ENCODE results near the gene MSRB2.
"Not testable (repeated sequence)": the region's sequence is repeated elsewhere in the genome, so short reads cannot be mapped to it uniquely, and the experiment has no call there.

Gene MSRB2

DNA sequence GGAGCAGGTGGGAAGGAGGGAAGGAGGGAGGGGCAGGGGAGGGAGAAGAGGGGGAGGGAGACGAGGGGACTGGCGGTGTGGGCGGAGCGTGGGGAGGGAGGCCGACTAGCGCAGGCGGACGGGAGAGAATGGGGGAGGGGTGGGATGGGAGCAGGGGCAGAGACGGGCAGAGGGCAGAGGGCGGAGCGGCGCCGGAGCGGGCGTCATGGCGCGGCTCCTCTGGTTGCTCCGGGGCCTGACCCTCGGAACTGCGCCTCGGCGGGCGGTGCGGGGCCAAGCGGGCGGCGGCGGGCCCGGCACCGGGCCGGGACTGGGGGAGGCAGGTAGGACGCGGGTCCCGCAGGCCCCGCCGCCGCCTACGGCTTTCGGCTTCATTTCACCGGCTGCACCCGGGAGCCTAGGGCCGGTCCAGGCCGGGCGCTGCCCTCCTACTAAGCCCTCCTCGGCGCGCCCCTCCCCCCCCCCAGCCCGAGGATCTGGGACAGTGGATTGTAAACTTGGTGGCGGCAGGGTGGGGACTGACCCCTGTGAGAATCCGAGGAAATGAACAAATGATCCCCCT is at the start of gene MSRB2:
Gene MSRB2 (plus strand): TSS at position 176 of the 562 bp plus-strand sequence. CDS start 30 bp downstream, at position 206.
- in situ Hi-C loops (cut with HindIII; ENCODE audit: low sequenced_read_pairs): no loop called here

DNA sequence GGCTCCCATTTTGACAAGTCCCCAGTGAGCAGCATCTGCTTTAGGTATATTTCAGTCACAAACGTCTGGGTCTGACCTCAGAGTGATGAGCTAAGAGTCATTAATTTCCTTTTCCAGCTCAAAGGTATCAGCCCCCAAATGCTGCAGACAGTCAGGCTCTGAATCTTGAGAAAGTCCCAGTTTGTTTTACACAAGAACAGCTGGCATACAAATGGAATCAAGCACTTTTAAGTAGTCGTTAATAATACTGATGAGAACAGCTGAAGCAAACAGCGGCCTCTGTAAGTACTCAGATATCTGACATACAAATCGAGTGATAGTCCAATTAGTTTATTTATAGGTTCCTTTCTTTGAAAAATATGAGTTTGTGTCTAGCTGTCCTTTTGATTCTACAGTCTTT is 49.4 kb upstream of the MSRB2 start:
- in situ Hi-C loops (cut with HindIII; ENCODE audit: low sequenced_read_pairs): no loop called here

DNA sequence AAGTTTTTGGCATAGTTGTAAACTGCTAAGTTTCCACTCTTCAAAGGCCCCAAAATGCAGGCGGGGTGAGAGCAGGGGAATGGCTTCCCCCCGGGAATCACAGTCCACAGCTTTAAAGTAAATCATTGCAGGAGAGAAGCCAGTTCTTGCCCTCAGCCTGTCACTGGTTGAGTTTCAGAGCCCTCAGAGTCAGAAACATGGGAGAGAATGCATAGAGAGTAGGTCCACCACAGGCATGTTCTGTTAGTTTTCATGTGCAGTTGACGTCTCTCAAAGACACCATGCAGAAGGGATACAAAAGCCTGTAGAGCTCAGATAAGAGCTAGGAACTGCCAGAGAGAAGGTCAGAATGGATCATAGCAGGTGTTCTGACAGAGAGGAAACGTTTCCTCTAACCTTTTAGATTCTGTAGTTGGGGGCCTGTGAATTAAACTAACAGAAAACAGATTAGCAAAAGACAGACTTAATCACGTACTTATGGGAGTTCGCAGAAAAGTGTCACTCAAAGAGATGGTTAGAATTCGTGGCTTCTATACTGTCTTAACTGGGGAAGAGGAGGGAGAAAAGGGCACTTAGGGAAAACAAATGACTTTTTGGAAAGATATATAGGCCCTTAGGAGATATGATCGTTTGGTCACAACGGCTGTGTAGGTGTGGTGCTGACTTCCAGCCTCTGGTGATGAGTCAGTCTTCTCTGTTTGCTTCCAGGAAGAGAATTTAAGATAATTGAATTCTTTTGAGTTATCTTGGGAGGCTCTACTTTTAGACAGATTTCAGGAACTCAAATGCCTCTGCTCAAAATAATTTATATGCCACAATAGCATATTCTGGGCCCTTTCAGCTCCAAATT is 48.0 kb upstream of the MSRB2 start:
- in situ Hi-C loops (cut with HindIII; ENCODE audit: low sequenced_read_pairs): no loop called here

DNA sequence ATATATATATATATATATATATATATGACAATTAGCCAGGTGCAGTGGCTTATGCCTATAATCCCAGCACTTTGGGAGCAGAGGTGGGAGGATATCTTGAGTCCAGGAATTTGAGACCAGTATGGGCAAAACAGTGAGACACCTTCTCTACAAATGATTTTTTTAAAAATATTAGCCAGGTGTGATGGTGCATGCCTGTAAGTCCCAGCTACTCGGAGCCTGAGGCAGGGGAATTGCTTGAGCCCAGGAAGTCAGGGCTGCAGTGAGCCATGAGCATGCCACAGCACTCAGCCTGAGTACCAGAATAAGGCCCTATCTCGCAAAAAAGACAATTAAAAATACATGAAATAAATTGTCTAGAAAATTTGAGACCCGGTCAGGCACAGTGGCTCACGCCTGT is 47.2 kb upstream of the MSRB2 start:
- in situ Hi-C loops (cut with HindIII; ENCODE audit: low sequenced_read_pairs): no loop called here

DNA sequence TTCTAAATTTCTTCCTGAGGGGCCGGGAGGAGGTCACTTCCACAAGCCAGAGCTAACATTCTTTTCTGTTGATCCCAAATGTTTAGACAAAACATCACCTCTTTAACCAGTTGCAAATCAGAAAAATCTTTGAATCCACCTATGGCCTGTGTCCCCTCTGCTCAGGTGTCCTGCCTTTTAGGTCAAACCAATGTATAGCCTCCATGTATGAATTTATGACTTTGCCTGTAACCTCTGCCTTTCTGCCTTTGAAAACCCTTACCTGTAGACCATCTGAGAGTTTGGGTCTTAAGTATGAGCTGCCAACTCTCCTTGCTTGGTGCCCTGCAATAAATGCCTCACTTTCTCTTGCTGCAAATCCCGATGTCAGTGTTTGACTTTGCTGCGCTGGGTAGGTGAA is 44.1 kb upstream of the MSRB2 start:
- in situ Hi-C loops (cut with HindIII; ENCODE audit: low sequenced_read_pairs): no loop called here

DNA sequence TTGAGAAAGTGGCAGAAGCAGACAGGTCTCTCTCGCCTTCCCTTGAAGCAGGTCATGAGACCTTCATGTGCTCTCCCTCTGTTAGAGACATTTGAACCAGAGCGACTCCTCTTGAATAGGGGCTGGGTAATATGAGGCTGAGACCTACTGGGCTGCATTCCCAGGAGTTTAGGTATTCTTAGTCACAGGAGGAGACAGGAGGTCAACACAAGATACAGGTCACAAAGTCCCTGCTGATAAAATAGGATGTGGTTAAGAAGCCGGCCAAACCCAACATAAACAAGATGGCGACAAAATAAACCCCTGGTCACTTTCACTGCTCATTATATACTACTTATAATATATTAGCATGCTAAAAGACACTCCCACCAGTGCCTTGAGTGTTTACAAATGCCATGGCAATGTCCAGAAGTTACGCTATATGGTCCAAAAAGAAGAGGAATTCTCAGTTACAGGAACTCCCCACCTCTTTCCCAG is 43.5 kb upstream of the MSRB2 start:
- in situ Hi-C loops (cut with HindIII; ENCODE audit: low sequenced_read_pairs): no loop called here

DNA sequence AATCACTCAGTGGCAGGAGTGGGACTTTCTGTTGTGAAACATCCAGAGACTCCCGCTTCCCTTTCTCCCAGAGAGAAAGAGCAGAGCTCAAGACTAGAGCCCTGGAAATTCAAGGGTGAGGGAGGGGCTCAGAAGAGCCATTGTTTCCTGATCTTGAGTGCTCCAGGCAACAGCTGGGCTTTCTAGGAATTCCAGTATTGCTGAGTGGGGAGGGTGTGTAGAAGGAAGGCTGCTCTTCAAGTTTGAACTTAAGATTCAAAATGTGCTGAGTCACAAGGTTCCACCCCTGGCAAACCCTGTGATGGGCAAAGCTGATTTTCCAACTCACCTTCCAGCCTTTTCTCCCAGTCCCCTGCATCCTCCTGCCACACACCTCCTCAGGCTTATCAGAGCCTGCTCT is 42.3 kb upstream of the MSRB2 start:
- in situ Hi-C loops (cut with HindIII; ENCODE audit: low sequenced_read_pairs): no loop called here

DNA sequence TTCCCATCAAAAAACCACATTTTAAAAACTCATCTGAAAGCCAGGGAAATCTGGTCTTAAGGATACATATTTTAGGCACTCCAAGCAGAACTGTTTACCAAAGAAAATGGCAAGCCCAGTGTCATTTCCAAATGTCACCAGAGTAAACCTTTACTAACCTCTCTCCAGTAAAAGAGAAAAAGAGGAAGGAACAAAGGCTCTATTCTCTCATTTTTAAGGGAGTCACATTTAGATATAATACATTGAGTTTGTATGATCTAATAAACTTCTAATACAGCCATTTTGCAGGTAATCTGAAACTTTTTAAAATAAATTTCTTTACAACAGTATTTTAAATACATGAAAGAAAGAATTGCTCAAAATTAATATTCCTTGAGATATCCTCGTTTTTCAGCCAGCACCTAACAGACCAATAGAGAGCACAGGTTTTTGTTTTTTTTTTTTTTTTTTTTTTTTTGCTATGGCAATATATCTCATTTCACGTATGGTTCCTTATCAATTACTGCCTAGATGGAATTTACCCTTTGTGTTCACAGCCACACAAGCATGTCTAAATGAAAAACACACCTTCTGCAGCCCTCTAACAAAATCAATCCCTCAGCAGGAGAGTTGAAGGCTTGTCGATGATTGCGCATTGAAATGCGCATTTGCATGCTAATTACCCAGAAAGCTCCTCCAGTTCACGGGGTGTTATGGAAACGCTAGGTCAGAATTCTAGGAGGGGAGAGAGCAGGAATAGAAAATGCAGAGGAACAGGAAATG is 39.8 kb upstream of the MSRB2 start:
- in situ Hi-C loops (cut with HindIII; ENCODE audit: low sequenced_read_pairs): no loop called here

DNA sequence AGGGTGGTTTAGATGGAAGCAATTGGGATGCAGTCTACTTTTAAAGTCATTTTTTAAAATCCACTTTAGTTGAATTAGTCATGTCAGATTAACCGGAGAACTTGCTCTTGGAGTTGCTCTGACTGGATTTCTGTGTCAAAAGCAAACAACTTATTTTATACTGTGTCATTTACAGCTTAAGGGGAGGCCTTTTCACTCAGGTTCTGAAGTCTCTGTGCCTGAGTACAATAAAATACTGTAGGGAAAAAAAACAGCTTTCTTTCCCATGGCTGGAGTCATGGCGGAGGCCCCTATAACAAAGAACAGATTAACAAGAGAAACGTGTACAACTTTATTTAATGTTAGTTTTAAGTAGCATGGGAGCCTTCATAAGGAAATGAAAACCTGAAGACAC is 39.2 kb upstream of the MSRB2 start:
- in situ Hi-C loops (cut with HindIII; ENCODE audit: low sequenced_read_pairs): no loop called here

DNA sequence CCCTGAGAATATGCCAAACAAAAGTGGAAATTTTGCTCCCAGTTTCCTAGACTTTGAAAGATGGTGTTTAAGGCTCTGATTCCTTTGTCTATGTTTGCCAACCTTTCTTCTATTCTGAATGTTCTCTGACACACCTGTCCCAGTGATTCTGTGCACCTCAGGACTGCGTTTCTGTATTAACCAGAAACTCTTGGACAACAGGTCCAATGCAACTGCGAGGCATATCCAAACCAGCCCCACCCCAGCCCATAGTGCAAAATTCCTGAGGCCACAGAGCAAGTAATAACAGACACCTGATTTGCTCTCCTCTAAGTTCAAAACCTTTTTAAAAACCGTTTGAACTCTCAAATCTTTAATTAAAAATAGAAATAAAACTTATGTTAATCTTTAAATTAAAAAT is 37.0 kb upstream of the MSRB2 start:
- in situ Hi-C loops (cut with HindIII; ENCODE audit: low sequenced_read_pairs): no loop called here

DNA sequence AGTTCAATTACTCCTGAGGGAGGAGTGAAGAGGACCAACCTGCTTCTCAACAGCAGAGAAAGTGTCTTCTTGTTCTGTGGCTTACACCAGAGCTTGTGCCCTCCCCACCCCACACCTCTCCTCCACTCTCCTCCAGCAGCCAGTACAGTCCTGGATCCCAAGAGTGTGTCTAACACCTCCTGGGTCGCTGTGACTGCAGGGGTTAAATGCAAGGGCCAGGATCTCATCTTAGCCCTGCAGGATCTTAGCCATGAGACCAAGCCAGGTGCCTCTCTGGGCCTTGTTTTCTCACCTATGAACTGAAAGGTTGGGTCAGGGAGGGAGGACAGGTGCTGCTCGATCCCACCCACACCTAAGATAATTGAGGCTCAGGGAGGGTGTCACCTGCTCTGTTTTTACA is 34.5 kb upstream of the MSRB2 start:
- in situ Hi-C loops (cut with HindIII; ENCODE audit: low sequenced_read_pairs): no loop called here

DNA sequence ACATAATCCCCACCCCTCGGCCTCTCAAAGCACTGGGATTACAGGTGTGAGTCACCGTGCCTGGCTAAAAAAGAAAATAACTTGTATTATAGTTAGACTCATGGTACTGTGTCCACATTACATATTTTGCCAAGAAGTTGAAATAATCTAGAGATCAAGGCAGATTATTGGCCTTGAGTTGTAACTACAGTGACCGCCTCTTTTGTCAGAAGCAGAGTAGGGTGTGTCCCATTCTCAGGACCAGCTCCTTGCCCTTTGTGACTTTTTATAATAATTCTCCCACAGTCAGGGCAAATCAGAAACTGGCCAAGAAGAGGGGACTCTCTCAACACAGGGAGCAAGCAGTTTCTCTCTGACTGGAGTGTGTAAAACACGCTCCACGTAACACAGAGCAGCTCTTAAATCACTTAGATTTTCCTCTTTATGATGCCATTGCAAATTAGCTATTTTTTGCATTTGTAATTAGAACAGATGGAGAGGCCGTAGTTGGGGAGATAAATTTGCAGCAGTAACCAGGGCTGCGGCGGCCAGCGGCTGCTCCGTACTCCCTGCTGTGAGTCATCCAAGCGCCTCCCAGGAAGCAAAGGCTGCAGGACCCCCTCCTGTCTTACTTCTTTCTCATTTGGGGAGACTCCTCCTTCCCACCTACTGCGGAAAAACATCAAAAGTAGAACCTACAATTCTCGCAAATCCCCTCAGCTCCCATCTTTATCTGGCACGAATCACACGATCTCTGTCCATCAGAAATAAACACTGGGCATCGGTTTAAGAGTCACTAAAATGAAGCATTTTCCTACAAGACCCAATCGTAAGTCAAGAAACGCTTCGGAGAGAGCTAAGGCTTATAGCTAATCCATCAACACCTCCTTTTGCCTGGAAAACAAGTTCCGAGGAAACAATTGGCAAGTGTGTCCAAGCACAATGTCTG is 32.1 kb upstream of the MSRB2 start:
- in situ Hi-C loops (cut with HindIII; ENCODE audit: low sequenced_read_pairs): no loop called here

DNA sequence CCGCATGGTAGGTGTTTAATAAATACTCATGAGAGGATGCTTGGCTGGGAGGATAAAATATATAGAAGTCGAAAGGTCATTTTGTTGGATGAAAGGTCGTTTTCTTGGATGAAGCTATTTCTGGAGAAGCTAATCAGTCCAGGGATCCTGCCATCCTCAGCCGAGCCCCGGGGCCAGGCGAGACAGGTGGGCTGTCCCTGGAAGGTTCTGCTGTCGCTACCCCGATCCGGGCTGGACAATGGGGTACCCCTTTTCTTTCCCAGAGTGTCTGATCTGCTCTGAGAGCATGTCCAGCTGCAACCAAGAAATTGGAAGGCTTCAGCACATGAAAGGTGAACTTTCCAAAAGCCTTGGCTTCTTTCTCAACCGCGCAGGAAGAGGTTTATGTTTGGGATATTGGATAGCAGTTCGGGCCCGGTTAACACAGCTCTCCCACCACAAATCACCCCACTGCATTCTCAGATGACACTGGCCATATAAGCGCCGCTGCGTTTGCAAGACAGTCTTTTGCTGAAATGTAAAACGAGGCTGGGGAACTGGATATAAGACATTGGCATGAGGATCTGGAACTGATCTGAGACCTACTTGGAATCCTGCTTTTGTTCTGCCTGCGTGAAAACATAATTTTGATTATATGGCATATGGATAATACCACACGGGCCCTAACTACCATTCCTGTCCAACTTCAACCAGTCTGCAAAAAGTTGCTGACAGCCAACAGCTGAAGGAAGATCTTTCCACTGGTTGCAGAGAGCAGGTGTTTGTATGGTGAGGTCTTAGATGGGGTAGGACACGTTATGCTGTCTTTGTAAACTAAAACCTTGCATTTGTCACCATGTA is 31.2 kb upstream of the MSRB2 start:
- in situ Hi-C loops (cut with HindIII; ENCODE audit: low sequenced_read_pairs): no loop called here

DNA sequence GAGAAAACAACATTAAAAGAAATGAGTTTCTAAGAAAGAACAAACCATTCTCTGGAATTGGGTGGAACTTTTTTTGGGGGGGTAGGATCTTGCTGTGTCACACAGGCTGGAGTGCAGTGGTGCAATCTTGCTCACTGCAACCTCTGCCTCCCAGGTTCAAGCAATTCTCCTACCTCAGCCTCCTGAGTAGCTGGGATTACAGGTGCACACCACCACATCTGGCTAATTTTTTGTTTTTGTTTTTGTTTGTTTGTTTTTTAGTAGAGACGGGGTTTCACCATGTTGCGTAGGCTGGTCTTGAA is 30.6 kb upstream of the MSRB2 start:
- in situ Hi-C loops (cut with HindIII; ENCODE audit: low sequenced_read_pairs): not testable (repeated sequence)

DNA sequence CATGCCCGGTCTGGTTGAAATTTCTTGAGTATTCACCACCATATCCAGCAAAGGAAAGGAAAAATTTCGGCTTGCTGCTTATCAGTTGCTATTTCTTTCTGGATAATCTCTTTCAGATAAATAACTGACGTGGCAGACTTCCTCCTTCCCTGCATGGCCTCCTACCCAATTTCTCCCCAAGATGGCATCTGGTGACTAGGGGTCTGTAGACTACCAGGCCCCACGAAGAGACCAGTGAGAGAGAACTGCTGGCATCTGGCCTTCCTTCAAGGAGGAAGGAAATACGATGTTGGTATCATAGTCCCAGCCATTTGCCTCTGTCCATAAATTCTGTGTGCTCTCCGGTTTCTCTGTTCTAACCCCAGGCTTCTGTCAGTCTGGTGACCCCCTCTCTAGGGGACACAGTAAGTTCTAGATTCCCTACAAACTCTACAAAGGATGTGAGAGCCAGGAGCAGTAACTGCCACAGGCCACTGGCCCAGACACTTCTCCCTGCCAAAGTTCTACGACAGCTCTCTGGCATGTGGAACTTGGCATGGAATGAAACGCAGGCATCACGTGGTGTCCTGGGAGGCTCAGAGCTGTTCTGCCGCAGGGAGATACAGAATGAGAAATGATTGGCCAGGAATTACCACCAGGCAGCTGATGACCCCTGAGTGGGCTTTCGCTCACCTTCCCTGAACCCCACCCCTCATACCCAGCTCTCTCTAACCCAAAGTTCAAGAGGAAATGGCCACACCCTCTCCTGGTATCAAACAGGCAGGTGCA is 30.0 kb upstream of the MSRB2 start:
- in situ Hi-C loops (cut with HindIII; ENCODE audit: low sequenced_read_pairs): no loop called here

DNA sequence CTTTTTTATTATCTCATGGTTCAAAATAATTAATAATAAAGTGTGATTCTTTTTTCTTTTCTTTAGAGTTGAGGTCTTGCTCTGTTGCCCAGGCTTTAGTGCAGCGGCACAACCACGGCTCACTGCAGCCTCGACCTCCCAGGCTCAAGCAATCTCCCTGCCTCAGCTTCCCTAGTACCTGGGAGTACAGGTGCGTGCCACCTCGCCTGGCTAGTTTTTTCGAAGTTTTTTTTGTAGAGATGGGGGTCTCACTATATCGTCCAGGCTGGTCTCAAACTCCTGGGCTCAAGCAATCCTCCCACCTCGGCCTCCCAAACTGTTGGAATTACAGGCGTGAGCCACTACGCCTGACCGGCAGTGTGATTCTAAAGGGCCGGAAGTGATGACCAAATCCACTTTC is 28.0 kb upstream of the MSRB2 start:
- in situ Hi-C loops (cut with HindIII; ENCODE audit: low sequenced_read_pairs): no loop called here

DNA sequence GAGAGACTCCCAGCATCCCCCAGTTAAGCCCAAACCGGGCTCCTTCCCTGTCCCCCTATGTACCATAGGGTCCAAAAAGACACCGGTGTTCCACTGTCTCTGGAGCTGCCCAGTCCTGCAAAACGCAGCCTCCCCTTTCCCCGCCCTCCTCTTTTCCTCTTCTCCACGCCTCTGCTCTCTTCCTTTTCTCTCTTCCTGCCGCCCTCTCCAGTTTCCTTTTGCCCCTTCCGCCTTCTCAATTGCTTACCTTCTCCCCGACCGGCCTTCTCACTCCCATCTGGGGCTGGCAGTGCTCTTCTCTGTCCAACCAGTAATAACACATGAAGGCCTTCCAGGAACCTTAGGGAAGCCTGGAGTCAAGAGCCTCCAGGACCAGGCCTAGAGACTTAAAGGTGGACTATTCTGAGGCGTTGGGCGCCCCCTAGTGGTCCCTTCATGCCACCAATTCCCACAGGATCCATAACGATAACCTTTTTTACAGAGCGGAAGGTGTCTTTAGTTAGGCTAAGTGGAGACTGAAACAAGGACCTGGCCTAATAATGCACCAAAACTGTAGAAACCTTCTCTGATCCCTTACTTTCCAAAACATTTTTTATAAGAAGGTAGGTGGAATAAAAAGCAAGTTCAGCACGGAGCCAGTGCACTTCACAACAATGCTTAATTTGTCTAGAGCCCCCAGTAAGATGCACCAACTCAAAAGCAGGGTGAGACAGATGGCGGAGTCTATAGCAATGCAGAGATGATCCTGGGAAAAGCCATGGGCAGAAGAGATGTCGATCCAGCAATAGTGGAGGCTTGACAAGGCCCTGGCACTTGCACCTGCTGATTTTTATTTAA is 27.2 kb upstream of the MSRB2 start:
- in situ Hi-C loops (cut with HindIII; ENCODE audit: low sequenced_read_pairs): no loop called here

DNA sequence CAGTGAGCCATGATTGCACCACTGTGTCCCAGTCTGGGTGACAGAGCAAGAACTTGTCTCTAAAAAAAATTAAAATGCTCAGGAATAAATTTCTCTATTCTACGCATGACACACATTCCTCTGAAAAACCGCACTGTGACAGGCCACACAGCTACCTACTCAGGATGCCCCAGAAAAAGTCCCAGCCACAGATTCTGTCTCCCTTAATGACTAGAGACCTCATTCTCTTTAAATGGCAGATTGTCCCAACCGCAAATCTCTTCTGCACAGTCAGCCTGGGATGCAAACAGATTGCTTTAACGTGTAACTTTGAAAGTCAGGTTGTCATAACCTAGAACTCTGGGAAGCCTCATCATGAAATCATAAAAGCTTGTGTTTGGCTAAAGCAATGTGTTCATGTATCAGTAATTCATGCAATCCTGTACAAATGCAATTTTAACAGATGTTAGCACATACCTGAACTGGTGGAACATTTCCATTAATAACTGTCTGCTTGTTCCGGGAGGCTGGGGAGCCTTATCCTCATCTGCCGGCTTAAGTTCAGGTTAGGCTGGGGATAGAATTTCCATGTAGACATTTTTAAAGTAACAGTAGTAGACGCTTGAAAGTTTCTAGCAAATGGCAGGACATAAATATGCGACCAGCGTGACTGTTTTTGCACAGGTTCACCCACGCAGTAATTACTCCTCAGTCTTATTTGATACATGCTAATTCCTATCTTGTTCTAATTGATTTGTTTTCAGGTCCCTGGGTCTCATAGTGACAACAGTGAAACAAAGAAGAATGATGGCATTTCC is 26.2 kb upstream of the MSRB2 start:
- in situ Hi-C loops (cut with HindIII; ENCODE audit: low sequenced_read_pairs): no loop called here

Data from endothelial cell of hepatic sinusoid (primary cell).